HepG2 (cell line): ENCODE measurements around the gene PDGFB. TPM values are rescaled to one million over a fixed set of nuclear protein-coding genes. Genes with fewer than 3 reads are reported as not detected.

Experiments used
- DPF2 ChIP-seq: sonication (generic); formaldehyde crosslinking; IDR thresholded peaks from 2 replicates; pipeline ENCODE4 v1.4.0; 2020; ENCODE audit warnings: mild to moderate bottlenecking, low read depth, missing genetic modification reagents, borderline replicate concordance
- FIP1L1 ChIP-seq: fragments of 200-400 bp; formaldehyde crosslinking; IDR thresholded peaks from 2 replicates; pipeline ENCODE4 v1.6.1; 2018; ENCODE audit warnings: low read depth, mild to moderate bottlenecking, low read length, moderate library complexity, borderline replicate concordance; ENCODE audit not compliant: insufficient read depth
- MAZ ChIP-seq, 2 experiments: sonication (generic) in 1 of 2; formaldehyde crosslinking in 1 of 2; IDR thresholded peaks; 2 replicates each; pipeline versions ENCODE4 v1.5.0 to v1.6.1; 2012 to 2020; ENCODE audit warnings: low read depth in 2 of 2, mild to moderate bottlenecking in 2 of 2, borderline replicate concordance in 1 of 2, improper control_type of control experiment in 1 of 2, low read length in 1 of 2, missing genetic modification reagents in 1 of 2, moderate library complexity in 1 of 2
- REXO4 ChIP-seq: sonication (generic); formaldehyde crosslinking; IDR thresholded peaks from 2 replicates; pipeline ENCODE4 v1.8.0; 2022; ENCODE audit warnings: missing genetic modification reagents, mild to moderate bottlenecking, borderline replicate concordance
- RXRA ChIP-seq: sonication (generic); formaldehyde crosslinking; IDR thresholded peaks from 2 replicates; pipeline ENCODE4 v1.5.1; 2020; ENCODE audit warnings: missing genetic modification reagents
- SETDB1 ChIP-seq: sonication (generic); formaldehyde crosslinking; IDR thresholded peaks from 2 replicates; pipeline ENCODE4 v1.5.1; 2020; ENCODE audit warnings: missing genetic modification reagents, mild to moderate bottlenecking, borderline replicate concordance
- SNRNP70 ChIP-seq: fragments of 200-400 bp; formaldehyde crosslinking; IDR thresholded peaks from 2 replicates; pipeline ENCODE4 v1.6.1; 2017; ENCODE audit warnings: mild to moderate bottlenecking, low read depth, low read length, moderate library complexity
- THAP8 ChIP-seq: sonication (generic); formaldehyde crosslinking; IDR thresholded peaks from 2 replicates; pipeline ENCODE4 v1.5.1; 2020; ENCODE audit warnings: missing genetic modification reagents, mild to moderate bottlenecking, borderline replicate concordance
- ZBTB8A ChIP-seq: sonication (generic); formaldehyde crosslinking; IDR thresholded peaks from 2 replicates; pipeline ENCODE4 v1.4.0; 2020; ENCODE audit warnings: mild to moderate bottlenecking, low read depth, missing genetic modification reagents, borderline replicate concordance
- ZFP62 ChIP-seq: sonication (generic); formaldehyde crosslinking; IDR thresholded peaks from 2 replicates; pipeline ENCODE4 v1.4.0; 2020; ENCODE audit warnings: missing genetic modification reagents
- ZFP82 ChIP-seq: sonication (generic); formaldehyde crosslinking; IDR thresholded peaks from 2 replicates; pipeline ENCODE4 v1.5.1; 2020; ENCODE audit warnings: mild to moderate bottlenecking, missing genetic modification reagents, borderline replicate concordance
- ZMAT3 ChIP-seq: sonication (generic); formaldehyde crosslinking; conservative IDR thresholded peaks from 2 replicates; pipeline ENCODE4 v1.7.0; 2021; ENCODE audit warnings: missing genetic modification reagents
- ZNF180 ChIP-seq: sonication (generic); formaldehyde crosslinking; IDR thresholded peaks from 2 replicates; pipeline ENCODE4 v1.4.0; 2020; ENCODE audit warnings: low read depth, missing genetic modification reagents, borderline replicate concordance
- ZNF232 ChIP-seq: sonication (generic); formaldehyde crosslinking; IDR thresholded peaks from 2 replicates; pipeline ENCODE4 v1.4.0; 2020; ENCODE audit warnings: missing genetic modification reagents, borderline replicate concordance
- ZNF251 ChIP-seq: sonication (generic); formaldehyde crosslinking; IDR thresholded peaks from 2 replicates; pipeline ENCODE4 v1.9.0; 2021; ENCODE audit warnings: mild to moderate bottlenecking, missing genetic modification reagents
- ZNF253 ChIP-seq: sonication (generic); formaldehyde crosslinking; IDR thresholded peaks from 2 replicates; pipeline ENCODE4 v1.8.0; 2022; ENCODE audit warnings: mild to moderate bottlenecking, missing genetic modification reagents, borderline replicate concordance
- ZNF317 ChIP-seq: sonication (generic); formaldehyde crosslinking; IDR thresholded peaks from 2 replicates; pipeline ENCODE4 v1.5.0; 2020; ENCODE audit warnings: mild to moderate bottlenecking, missing genetic modification reagents
- ZNF362 ChIP-seq: sonication (generic); formaldehyde crosslinking; IDR thresholded peaks from 2 replicates; pipeline ENCODE4 v1.4.0; 2020; ENCODE audit warnings: missing genetic modification reagents, mild to moderate bottlenecking, borderline replicate concordance
- ZNF790 ChIP-seq: sonication (generic); formaldehyde crosslinking; IDR thresholded peaks from 2 replicates; pipeline ENCODE4 v1.8.0; 2022; ENCODE audit warnings: missing genetic modification reagents, mild to moderate bottlenecking, borderline replicate concordance
- polyA plus RNA-seq, 8 experiments: library from polyadenylated mRNA; depleted of rRNA in 3 of 8; stranded (reverse) in 7 of 8; unstranded in 1 of 8; fragments of >200 nt; fragmentation: Illumina TruSeq in 4 of 8; extraction: Trizol in 4 of 8; gene quantifications; 2 replicates each; pipeline versions ENCODE4 v1.2.1 to v1.2.3, GENCODE V29; 2011 to 2016; ENCODE audit warnings: low read depth in 4 of 8, missing spikeins in 1 of 8, mixed read lengths in 1 of 8; ENCODE audit not compliant: insufficient read depth in 1 of 8
- total RNA-seq, 5 experiments: library from RNA; depleted of rRNA; stranded (reverse); fragments of >200 nt; fragmentation: Illumina TruSeq; extraction: Trizol; gene quantifications; 2 replicates each; pipeline ENCODE4 v1.2.3, GENCODE V29; 2016; ENCODE audit warnings: low read depth in 1 of 5
- TF ChIP-seq, protein P1 (sequence below): sonication (generic); formaldehyde crosslinking; conservative IDR thresholded peaks from 2 replicates; pipeline ENCODE4 v1.8.0; 2022; ENCODE audit warnings: low read depth, missing genetic modification reagents
- TF ChIP-seq, protein P2 (sequence below): sonication (generic); formaldehyde crosslinking; IDR thresholded peaks from 2 replicates; pipeline ENCODE4 v1.5.0; 2020; ENCODE audit warnings: mild to moderate bottlenecking, missing genetic modification reagents, moderate library complexity

Gene PDGFB
- total and polyA plus RNA-seq, 2 of the 13 experiments (the other 11 are each of a cell fraction or from before 2014, with no cell fraction given): 1.4 to 10.1 TPM

GRCh38 chr22:39174498-39175352, 70.1 kb downstream of the PDGFB start (continued):
- TF ChIP-seq ZNF251 (CRISPR knock-in tag) (no peak), SNRNP70 (no peak), DPF2 (CRISPR knock-in tag) (peak; percentile 87), ZFP82 (CRISPR knock-in tag) (no peak), FIP1L1 (no peak), ZNF180 (CRISPR knock-in tag) (no peak), ZMAT3 (CRISPR knock-in tag) (peak; percentile 58; the same call in 1 of the 2 replicates), ZNF362 (CRISPR knock-in tag) (no peak; the same call in 1 of the 2 replicates), REXO4 (no peak), SETDB1 (CRISPR knock-in tag) (no peak), ZFP62 (CRISPR knock-in tag) (no peak), RXRA (CRISPR knock-in tag) (peak; percentile 92), MAZ (IDR thresholded peaks at IDR 0.05; ENCODE audit: borderline replicate concordance, low read depth, low read length) (peak; percentile 77; the same call in 1 of the 2 replicates), MAZ (CRISPR knock-in tag; IDR thresholded peaks at IDR 0.05; ENCODE audit: low read depth) (peak; percentile 41; the same call in 1 of the 2 replicates), ZNF253 (no peak), ZNF790 (CRISPR knock-in tag) (peak; percentile 47; the same call in 1 of the 2 replicates), ZNF232 (CRISPR knock-in tag) (no peak), ZBTB8A (no peak), ZNF317 (peak; percentile 79; the same call in 1 of the 2 replicates), THAP8 (CRISPR knock-in tag) (no peak)
- TF ChIP-seq, protein P1, sequence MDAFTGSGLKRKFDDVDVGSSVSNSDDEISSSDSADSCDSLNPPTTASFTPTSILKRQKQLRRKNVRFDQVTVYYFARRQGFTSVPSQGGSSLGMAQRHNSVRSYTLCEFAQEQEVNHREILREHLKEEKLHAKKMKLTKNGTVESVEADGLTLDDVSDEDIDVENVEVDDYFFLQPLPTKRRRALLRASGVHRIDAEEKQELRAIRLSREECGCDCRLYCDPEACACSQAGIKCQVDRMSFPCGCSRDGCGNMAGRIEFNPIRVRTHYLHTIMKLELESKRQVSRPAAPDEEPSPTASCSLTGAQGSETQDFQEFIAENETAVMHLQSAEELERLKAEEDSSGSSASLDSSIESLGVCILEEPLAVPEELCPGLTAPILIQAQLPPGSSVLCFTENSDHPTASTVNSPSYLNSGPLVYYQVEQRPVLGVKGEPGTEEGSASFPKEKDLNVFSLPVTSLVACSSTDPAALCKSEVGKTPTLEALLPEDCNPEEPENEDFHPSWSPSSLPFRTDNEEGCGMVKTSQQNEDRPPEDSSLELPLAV (CRISPR knock-in tag): no peak
- TF ChIP-seq, protein P2, sequence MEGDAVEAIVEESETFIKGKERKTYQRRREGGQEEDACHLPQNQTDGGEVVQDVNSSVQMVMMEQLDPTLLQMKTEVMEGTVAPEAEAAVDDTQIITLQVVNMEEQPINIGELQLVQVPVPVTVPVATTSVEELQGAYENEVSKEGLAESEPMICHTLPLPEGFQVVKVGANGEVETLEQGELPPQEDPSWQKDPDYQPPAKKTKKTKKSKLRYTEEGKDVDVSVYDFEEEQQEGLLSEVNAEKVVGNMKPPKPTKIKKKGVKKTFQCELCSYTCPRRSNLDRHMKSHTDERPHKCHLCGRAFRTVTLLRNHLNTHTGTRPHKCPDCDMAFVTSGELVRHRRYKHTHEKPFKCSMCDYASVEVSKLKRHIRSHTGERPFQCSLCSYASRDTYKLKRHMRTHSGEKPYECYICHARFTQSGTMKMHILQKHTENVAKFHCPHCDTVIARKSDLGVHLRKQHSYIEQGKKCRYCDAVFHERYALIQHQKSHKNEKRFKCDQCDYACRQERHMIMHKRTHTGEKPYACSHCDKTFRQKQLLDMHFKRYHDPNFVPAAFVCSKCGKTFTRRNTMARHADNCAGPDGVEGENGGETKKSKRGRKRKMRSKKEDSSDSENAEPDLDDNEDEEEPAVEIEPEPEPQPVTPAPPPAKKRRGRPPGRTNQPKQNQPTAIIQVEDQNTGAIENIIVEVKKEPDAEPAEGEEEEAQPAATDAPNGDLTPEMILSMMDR (CRISPR knock-in tag): 0 out of 2 replicates have a peak, but pooled peaks have one; percentile 17
